K562 (cell line): Measurements from ENCODE around the gene DCP2. TPM values are rescaled to one million over a fixed set of nuclear protein-coding genes. Genes with fewer than 3 reads are reported as not detected.

ENCODE experiments used
- FOXP1 ChIP-seq: sonication (generic); formaldehyde crosslinking; IDR thresholded peaks from 2 replicates; pipeline ENCODE4 v1.8.0; 2022; ENCODE audit warnings: mild to moderate bottlenecking, missing genetic modification reagents
- GABPA ChIP-seq: fragments of 200-800 bp; sonication (Bioruptor generic); conservative IDR thresholded peaks from 2 replicates; pipeline ENCODE4 v1.6.1; 2016; ENCODE audit warnings: low read depth, missing genetic modification characterization, missing compliant biosample characterization
- HMG20B ChIP-seq: fragments of 250-450 bp; sonication (Bioruptor Pico); IDR thresholded peaks from 2 replicates; pipeline ENCODE4 v1.5.0; 2021; ENCODE audit warnings: mild to moderate bottlenecking
- KDM5B ChIP-seq: fragments of 200-600 bp; sonication (generic); IDR thresholded peaks from 2 replicates; pipeline ENCODE4 v1.6.1; 2012; ENCODE audit warnings: low read depth, mild to moderate bottlenecking, moderate library complexity, low read length, control low read depth, inconsistent platforms; ENCODE audit not compliant: insufficient replicate concordance
- LARP7 ChIP-seq: fragments of 450-650 bp; IDR thresholded peaks from 2 replicates; pipeline ENCODE4 v1.6.1; 2016
- NBN ChIP-seq: fragments of 450-650 bp; IDR thresholded peaks from 2 replicates; pipeline ENCODE4 v1.6.1; 2016; ENCODE audit warnings: low read depth, mild to moderate bottlenecking
- NFRKB ChIP-seq: fragments of 450-650 bp; IDR thresholded peaks from 2 replicates; pipeline ENCODE4 v1.6.1; 2016; ENCODE audit warnings: low read depth
- NONO ChIP-seq, 2 experiments: fragments of 200-400 bp in 1 of 2; fragments of 450-650 bp in 1 of 2; formaldehyde crosslinking in 1 of 2; IDR thresholded peaks; 2 replicates each; pipeline ENCODE4 v1.6.1; 2017; ENCODE audit warnings: low read depth in 2 of 2, mild to moderate bottlenecking in 2 of 2, moderate library complexity in 2 of 2, low read length in 1 of 2
- PHB2 ChIP-seq: fragments of 450-650 bp; IDR thresholded peaks from 2 replicates; pipeline ENCODE4 v1.6.1; 2017; ENCODE audit warnings: low read depth
- PHF20 ChIP-seq: fragments of 450-650 bp; IDR thresholded peaks from 2 replicates; pipeline ENCODE4 v1.6.1; 2018; ENCODE audit not compliant: partially characterized antibody
- POLR2G ChIP-seq: fragments of 200-400 bp; formaldehyde crosslinking; IDR thresholded peaks from 2 replicates; pipeline ENCODE4 v1.6.1; 2017; ENCODE audit warnings: low read depth, mild to moderate bottlenecking, antibody characterized with exemption, low read length, moderate library complexity
- POLR2H ChIP-seq: IDR thresholded peaks from 2 replicates; pipeline ENCODE4 v1.6.1; 2016; ENCODE audit warnings: missing genetic modification characterization, low read depth, mild to moderate bottlenecking, control low read depth, missing compliant biosample characterization, moderate library complexity
- SRSF9 ChIP-seq: fragments of 200-400 bp; formaldehyde crosslinking; IDR thresholded peaks from 2 replicates; pipeline ENCODE4 v1.6.1; 2017; ENCODE audit warnings: low read depth, low read length, borderline replicate concordance
- TAF1 ChIP-seq: IDR thresholded peaks from 2 replicates; pipeline ENCODE4 v1.6.1; 2011; ENCODE audit warnings: mild to moderate bottlenecking, low read length, moderate library complexity; ENCODE audit not compliant: insufficient read depth, control insufficient read depth, severe bottlenecking; ENCODE audit errors: extremely low read depth
- TAF9B ChIP-seq: fragments of 450-650 bp; IDR thresholded peaks from 2 replicates; pipeline ENCODE4 v1.6.1; 2018; ENCODE audit warnings: mild to moderate bottlenecking; ENCODE audit not compliant: partially characterized antibody
- ZBTB17 ChIP-seq: fragments of 450-650 bp; formaldehyde crosslinking; IDR thresholded peaks from 2 replicates; pipeline ENCODE4 v1.4.0; 2020; ENCODE audit warnings: mild to moderate bottlenecking
- ZC3H4 ChIP-seq: sonication (generic); formaldehyde crosslinking; IDR thresholded peaks from 2 replicates; pipeline ENCODE4 v1.9.0; 2021; ENCODE audit warnings: missing genetic modification reagents, borderline replicate concordance
- ZKSCAN1 ChIP-seq: fragments of 150-350 bp; IDR thresholded peaks from 2 replicates; pipeline ENCODE4 v1.6.1; 2016; ENCODE audit warnings: low read depth, low read length
- ZNF347 ChIP-seq: fragments of 450-650 bp; formaldehyde crosslinking; IDR thresholded peaks from 2 replicates; pipeline ENCODE4 v1.4.0; 2020; ENCODE audit warnings: low read depth, mild to moderate bottlenecking, moderate library complexity
- polyA plus RNA-seq, 8 experiments: library from polyadenylated mRNA; depleted of rRNA in 4 of 8; stranded (reverse) in 5 of 8; unstranded in 3 of 8; fragments of >200 nt; fragmentation: Nextera tagmentation in 2 of 8; fragmentation: Illumina TruSeq in 1 of 8; extraction: Ambion mirVana in 2 of 8; extraction: Trizol in 1 of 8; gene quantifications; 2 replicates each; pipeline versions ENCODE4 v1.2.1 to v1.2.3, GENCODE V29; 2011 to 2014; ENCODE audit warnings: inconsistent platforms in 1 of 8, missing spikeins in 1 of 8
- total RNA-seq, 7 experiments: library from RNA; depleted of rRNA in 6 of 7; stranded (reverse); fragments of >200 nt in 6 of 7; fragmentation: Illumina TruSeq in 2 of 7; extraction: Trizol in 2 of 7; gene quantifications; 2 replicates each; pipeline versions ENCODE4 v1.2.1 to v1.2.3, GENCODE V29; 2011 to 2021; ENCODE audit warnings: low replicate concordance in 1 of 7
- TF ChIP-seq, protein P1 (sequence below): sonication (generic); formaldehyde crosslinking; IDR thresholded peaks from 2 replicates; pipeline ENCODE4 v1.8.1; 2023; ENCODE audit warnings: mild to moderate bottlenecking, missing genetic modification reagents
- TF ChIP-seq, protein P2 (sequence below), 2 experiments: fragments of 150-350 bp in 1 of 2; IDR thresholded peaks; 2 replicates each; pipeline ENCODE4 v1.6.1; 2012 to 2016; ENCODE audit warnings: low read depth in 2 of 2, low read length in 2 of 2, mild to moderate bottlenecking in 1 of 2, moderate library complexity in 1 of 2

The DCP2 gene
- total and polyA plus RNA-seq, 9 of the 15 experiments (the other 6 are each of a cell fraction or from before 2014, with no cell fraction given): 25.9 to 109 (median 46.7) TPM

DNA sequence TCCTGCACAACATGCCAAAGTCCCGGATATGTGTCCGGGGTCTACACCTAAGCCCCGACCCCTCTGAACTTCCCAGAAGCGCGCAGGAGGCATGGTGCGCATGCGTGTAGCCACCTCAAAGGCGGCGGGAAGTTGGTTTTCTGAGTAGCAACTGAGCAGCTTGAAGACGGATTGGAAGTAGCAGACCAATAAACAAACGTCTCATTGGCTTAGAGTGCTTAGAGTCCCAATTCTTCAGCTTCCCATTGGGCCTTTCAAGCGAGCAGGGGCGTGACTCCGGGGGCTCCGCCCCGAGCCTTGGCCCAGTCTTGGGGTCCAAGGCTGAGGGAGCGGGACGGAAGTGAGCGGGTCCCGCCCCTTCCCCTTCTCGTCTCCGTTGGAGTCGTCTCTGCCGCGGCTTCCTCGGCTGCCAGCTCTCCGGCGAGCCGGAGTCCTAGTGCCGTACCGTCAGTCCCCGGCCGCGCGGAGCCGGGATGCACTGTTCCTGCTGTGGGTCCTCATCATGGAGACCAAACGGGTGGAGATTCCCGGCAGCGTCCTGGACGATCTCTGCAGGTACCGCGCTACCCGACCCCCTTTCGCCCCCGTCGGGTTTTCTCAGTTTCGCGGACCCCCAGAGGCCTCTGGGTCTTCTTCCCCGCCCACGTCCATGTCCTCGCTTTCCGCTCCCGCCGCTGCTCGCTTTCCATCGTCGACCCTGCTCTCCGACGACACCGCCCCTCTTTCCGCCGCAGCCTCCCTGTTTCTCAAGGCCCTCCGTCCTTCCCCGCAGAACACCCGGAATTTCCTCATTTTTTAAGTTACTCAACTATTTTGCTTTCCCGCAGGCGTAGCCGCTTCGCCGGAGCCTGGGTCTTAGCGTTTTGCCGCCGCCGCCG, at the start of gene DCP2 (continued):
- TF ChIP-seq, protein P1, sequence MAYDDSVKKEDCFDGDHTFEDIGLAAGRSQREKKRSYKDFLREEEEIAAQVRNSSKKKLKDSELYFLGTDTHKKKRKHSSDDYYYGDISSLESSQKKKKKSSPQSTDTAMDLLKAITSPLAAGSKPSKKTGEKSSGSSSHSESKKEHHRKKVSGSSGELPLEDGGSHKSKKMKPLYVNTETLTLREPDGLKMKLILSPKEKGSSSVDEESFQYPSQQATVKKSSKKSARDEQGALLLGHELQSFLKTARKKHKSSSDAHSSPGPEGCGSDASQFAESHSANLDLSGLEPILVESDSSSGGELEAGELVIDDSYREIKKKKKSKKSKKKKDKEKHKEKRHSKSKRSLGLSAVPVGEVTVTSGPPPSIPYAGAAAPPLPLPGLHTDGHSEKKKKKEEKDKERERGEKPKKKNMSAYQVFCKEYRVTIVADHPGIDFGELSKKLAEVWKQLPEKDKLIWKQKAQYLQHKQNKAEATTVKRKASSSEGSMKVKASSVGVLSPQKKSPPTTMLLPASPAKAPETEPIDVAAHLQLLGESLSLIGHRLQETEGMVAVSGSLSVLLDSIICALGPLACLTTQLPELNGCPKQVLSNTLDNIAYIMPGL: no peak
- TF ChIP-seq ZC3H4 (CRISPR knock-in tag): no peak
- peak; percentile 59; the same call in 1 of the 2 replicates for TF ChIP-seq FOXP1 (CRISPR knock-in tag)
- TF ChIP-seq HMG20B (CRISPR knock-in tag): 0 out of 2 replicates have a peak, but pooled peaks have one; percentile 41
- no peak for TF ChIP-seq PHB2
- peak; percentile 68; the same call in 1 of the 2 replicates for TF ChIP-seq LARP7
- TF ChIP-seq POLR2G: peak; percentile 99
- peak; percentile 17; the same call in 1 of the 2 replicates for TF ChIP-seq NFRKB
- TF ChIP-seq GABPA (tag): peak; percentile 74
- TF ChIP-seq PHF20: peak; percentile 17
- TF ChIP-seq KDM5B: peak; percentile 88
- TF ChIP-seq POLR2H (tag): peak; percentile 77; the same call in 1 of the 2 replicates
- no peak for TF ChIP-seq ZNF347 (CRISPR knock-in tag)
- TF ChIP-seq, protein P2, sequence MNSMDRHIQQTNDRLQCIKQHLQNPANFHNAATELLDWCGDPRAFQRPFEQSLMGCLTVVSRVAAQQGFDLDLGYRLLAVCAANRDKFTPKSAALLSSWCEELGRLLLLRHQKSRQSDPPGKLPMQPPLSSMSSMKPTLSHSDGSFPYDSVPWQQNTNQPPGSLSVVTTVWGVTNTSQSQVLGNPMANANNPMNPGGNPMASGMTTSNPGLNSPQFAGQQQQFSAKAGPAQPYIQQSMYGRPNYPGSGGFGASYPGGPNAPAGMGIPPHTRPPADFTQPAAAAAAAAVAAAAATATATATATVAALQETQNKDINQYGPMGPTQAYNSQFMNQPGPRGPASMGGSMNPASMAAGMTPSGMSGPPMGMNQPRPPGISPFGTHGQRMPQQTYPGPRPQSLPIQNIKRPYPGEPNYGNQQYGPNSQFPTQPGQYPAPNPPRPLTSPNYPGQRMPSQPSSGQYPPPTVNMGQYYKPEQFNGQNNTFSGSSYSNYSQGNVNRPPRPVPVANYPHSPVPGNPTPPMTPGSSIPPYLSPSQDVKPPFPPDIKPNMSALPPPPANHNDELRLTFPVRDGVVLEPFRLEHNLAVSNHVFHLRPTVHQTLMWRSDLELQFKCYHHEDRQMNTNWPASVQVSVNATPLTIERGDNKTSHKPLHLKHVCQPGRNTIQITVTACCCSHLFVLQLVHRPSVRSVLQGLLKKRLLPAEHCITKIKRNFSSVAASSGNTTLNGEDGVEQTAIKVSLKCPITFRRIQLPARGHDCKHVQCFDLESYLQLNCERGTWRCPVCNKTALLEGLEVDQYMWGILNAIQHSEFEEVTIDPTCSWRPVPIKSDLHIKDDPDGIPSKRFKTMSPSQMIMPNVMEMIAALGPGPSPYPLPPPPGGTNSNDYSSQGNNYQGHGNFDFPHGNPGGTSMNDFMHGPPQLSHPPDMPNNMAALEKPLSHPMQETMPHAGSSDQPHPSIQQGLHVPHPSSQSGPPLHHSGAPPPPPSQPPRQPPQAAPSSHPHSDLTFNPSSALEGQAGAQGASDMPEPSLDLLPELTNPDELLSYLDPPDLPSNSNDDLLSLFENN (IDR thresholded peaks at IDR 0.05; ENCODE audit: low read depth in 2 of 2, low read length in 2 of 2): 0 out of 4 replicates have a peak, but pooled peaks of 1 of the 2 experiments have one; percentile 19
- no peak for TF ChIP-seq SRSF9
- 0 out of 4 replicates have a peak, but pooled peaks of 1 of the 2 experiments have one; percentile 74 for TF ChIP-seq NONO (IDR thresholded peaks at IDR 0.05; ENCODE audit: low read depth in 2 of 2, low read length in 1 of 2)
- no peak for TF ChIP-seq ZBTB17 (CRISPR knock-in tag)
- TF ChIP-seq TAF1: peak; percentile 94
- no peak for TF ChIP-seq NBN
- no peak for TF ChIP-seq ZKSCAN1
- peak; percentile 87 for TF ChIP-seq TAF9B
